Nephron progenitor cell (in vitro differentiated cells): ENCODE results near the gene ZNF813.
"Not testable (repeated sequence)": the region's sequence is repeated elsewhere in the genome, so short reads cannot be mapped to it uniquely, and the experiment has no call there.

Experiments
- DNase-seq: peaks from one replicate; pipeline ENCODE4 v3.0.0; 2021
- H3K27ac Mint-ChIP-seq: 2 replicates; pipeline ENCODE4 v1.8.0; 2021; ENCODE audit warnings: mild to moderate bottlenecking, moderate library complexity, mixed read lengths
- H3K27me3 Mint-ChIP-seq: 2 replicates; pipeline ENCODE4 v1.8.0; 2021; ENCODE audit warnings: mild to moderate bottlenecking, low read depth, mixed read lengths; ENCODE audit not compliant: poor library complexity
- H3K36me3 Mint-ChIP-seq: 2 replicates; pipeline ENCODE4 v1.8.0; 2021; ENCODE audit warnings: low read depth, mixed read lengths
- H3K4me1 Mint-ChIP-seq: 2 replicates; pipeline ENCODE4 v1.8.0; 2021; ENCODE audit warnings: mixed read lengths
- H3K4me3 Mint-ChIP-seq: 2 replicates; pipeline ENCODE4 v1.8.0; 2021; ENCODE audit warnings: mild to moderate bottlenecking, moderate library complexity, mixed read lengths
- H3K9me3 Mint-ChIP-seq: 2 replicates; pipeline ENCODE4 v1.8.0; 2021; ENCODE audit warnings: mild to moderate bottlenecking, moderate library complexity, mixed read lengths
- TF ChIP-seq, protein P1 (sequence below): fragments of 200-600 bp; sonication (generic); IDR thresholded peaks from 2 replicates; pipeline ENCODE4 v1.5.0; 2021; ENCODE audit warnings: antibody characterized with exemption

The ZNF813 gene

DNA sequence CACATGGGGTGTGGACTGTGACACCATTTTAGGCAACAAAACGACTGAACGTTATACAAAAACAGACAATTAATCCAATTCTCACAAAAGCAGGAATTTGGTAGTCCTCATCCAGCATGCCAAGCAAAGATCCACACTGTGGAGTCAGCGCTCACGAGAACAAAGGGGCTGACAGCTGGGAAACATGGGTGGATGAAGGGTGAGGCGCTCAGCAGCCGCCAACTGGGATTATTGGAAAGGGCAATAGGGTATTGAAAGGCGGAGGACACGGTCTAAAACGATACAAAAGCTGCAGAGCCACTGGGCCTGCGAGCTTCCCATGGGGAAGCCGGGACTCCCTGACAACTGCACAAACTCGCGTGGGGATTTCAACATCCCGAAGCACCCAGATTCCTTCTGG lies 4.7 kb upstream of the ZNF813 start:
- H3K4me1 Mint-ChIP-seq = peaks cover 15% of the 10 kb centered on the region
- H3K36me3 Mint-ChIP-seq = peaks cover 38% of the 10 kb centered on the region
- H3K9me3 Mint-ChIP-seq = peaks cover 71% of the 10 kb centered on the region
- TF ChIP-seq, protein P1, sequence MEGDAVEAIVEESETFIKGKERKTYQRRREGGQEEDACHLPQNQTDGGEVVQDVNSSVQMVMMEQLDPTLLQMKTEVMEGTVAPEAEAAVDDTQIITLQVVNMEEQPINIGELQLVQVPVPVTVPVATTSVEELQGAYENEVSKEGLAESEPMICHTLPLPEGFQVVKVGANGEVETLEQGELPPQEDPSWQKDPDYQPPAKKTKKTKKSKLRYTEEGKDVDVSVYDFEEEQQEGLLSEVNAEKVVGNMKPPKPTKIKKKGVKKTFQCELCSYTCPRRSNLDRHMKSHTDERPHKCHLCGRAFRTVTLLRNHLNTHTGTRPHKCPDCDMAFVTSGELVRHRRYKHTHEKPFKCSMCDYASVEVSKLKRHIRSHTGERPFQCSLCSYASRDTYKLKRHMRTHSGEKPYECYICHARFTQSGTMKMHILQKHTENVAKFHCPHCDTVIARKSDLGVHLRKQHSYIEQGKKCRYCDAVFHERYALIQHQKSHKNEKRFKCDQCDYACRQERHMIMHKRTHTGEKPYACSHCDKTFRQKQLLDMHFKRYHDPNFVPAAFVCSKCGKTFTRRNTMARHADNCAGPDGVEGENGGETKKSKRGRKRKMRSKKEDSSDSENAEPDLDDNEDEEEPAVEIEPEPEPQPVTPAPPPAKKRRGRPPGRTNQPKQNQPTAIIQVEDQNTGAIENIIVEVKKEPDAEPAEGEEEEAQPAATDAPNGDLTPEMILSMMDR = no peak
- H3K4me3 Mint-ChIP-seq = no peak overlapping the region
- no peak for DNase-seq
- no peak overlapping the region for H3K27ac Mint-ChIP-seq
- H3K27me3 Mint-ChIP-seq = peaks cover 11% of the 10 kb centered on the region

DNA sequence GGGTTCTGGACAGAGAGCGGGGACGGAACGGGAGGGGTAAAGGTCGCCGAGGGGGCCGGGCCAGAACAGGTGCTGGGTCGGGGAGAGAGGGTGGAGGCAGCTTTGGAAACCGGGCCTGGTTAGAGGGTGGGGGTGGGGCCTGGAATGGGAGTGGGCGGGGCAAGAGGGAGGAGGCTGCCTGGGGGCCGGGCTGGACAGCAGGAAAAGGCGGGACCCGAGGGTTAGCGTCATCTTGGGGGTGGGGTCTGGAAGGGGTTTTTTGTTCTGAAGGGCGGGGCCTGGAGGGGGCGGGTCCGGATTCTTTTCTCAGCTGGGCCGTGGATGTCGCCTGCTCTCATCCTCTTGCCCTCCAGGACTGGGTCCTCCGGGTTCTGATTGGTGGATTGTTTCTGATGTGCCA lies 4.3 kb upstream of the ZNF813 start:
- Mint-ChIP-seq H3K27ac (no peak overlapping the region), H3K9me3 (peaks cover 67% of the 10 kb centered on the region), H3K27me3 (peaks cover 11% of the 10 kb centered on the region), H3K4me1 (peaks cover 18% of the 10 kb centered on the region), H3K4me3 (no peak overlapping the region), H3K36me3 (peaks cover 34% of the 10 kb centered on the region)
- peak; percentile 19 for DNase-seq
- TF ChIP-seq, protein P1 = no peak

DNA sequence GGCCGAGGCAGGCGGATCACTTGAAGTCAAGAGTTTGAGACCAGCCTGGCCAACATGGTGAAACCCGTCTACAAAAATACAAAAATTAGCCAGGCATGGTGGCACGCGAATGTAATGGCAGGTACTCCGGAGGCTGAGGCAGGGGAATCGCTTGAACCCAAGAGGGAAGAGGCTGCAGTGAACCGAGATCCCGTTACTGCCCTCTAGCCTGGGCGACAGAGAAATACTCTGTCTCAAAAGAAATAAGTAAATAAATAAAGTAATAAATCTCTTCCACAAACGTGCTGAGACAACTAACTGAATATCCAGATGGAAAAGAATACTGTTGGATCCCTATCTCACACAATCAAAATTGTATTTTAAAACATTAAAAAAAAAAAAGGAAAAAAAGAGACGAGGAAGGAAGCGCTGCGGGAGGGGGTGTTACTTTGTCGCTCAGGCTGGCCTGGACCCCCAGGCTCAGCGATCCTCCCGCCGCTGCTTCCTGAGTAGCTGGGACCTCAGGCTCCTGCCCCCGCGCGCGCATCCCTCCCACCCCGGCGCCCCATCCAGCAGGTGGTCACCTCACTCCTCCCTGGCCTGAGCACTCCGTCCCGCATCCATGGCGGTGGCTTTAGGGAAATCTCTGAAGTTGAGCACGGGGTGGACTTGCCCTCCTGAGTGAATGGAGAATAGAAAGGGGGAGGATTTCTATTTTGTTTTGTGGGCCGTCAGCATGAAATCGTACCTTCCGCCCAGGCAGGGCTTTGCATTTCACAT lies 628 bp upstream of the ZNF813 start:
- peaks cover 45% of the 10 kb centered on the region for H3K9me3 Mint-ChIP-seq
- peaks cover 42% of the 10 kb centered on the region for H3K4me1 Mint-ChIP-seq
- TF ChIP-seq, protein P1 = no peak
- H3K36me3 Mint-ChIP-seq = peaks cover 33% of the 10 kb centered on the region
- H3K4me3 Mint-ChIP-seq = peak overlapping the region; percentile 98
- no peak overlapping the region for H3K27ac Mint-ChIP-seq
- DNase-seq = peak; percentile 52
- peaks cover 11% of the 10 kb centered on the region for H3K27me3 Mint-ChIP-seq

- DNase-seq, H3K27ac Mint-ChIP-seq, H3K27me3 Mint-ChIP-seq: not testable (repeated sequence)
- Mint-ChIP-seq H3K9me3 (peaks cover 36% of the 10 kb centered on the region), H3K4me1 (peaks cover 42% of the 10 kb centered on the region), H3K36me3 (peaks cover 42% of the 10 kb centered on the region), H3K4me3 (peak overlapping the region; percentile 98)
Observed at GRCh38 chr19:53468628-53469027, 1.1 kb downstream of the ZNF813 start.

DNA sequence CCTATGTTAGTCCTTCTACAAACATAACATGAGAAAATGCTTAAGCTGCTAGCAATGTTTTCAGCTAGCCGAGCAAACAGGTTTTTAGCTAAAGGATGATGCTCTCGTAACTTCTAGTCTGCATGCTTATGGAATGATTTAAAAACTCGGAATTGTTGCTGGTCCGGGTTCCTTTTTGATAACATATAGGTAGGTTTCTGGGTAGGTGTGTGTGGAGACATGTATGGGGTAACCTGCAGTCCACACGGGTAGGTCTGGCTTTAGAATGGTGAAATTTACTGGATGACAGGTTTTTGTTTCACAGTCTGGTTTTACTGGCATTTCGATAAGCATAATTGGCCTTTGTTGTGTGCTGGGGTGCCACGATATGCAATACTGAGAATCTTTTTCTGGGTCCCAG lies 4.4 kb downstream of the ZNF813 start:
- TF ChIP-seq, protein P1 = no peak
- no peak for DNase-seq
- no peak overlapping the region for H3K27ac Mint-ChIP-seq
- peaks cover 68% of the 10 kb centered on the region for H3K36me3 Mint-ChIP-seq
- H3K4me3 Mint-ChIP-seq = no peak overlapping the region
- peaks cover 31% of the 10 kb centered on the region for H3K4me1 Mint-ChIP-seq
- peaks cover 3% of the 10 kb centered on the region for H3K27me3 Mint-ChIP-seq
- H3K9me3 Mint-ChIP-seq = peaks cover 36% of the 10 kb centered on the region

- not testable (repeated sequence) for H3K27ac Mint-ChIP-seq, H3K4me3 Mint-ChIP-seq, H3K4me1 Mint-ChIP-seq, DNase-seq, H3K27me3 Mint-ChIP-seq
- Mint-ChIP-seq H3K9me3 (peaks cover 65% of the 10 kb centered on the region), H3K36me3 (peaks cover 89% of the 10 kb centered on the region)
Observed at GRCh38 chr19:53474832-53475231, 7.3 kb downstream of the ZNF813 start.

DNA sequence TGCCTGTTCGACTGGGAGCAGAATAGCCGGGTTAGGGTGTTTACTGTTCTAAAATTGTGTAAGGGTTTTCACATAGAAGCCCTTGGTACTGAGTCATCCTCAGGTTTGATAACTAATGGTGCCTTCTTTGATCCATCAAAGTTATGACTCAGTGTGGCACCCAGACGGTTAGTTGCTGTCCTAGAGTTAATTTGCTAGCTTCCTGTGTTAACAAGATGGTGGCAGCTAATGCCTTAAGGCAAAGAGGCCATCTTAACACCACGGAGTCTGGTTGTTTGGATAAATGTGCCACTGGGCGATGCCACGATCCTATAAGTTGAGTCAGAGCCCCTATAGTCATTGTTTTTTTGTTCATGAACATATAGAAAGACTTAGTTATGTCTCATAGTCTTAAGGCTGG lies 7.9 kb downstream of the ZNF813 start:
- H3K9me3 Mint-ChIP-seq = peaks cover 71% of the 10 kb centered on the region
- H3K4me1 Mint-ChIP-seq, DNase-seq, H3K4me3 Mint-ChIP-seq, H3K27me3 Mint-ChIP-seq, H3K27ac Mint-ChIP-seq: not testable (repeated sequence)
- peaks cover 94% of the 10 kb centered on the region for H3K36me3 Mint-ChIP-seq

DNA sequence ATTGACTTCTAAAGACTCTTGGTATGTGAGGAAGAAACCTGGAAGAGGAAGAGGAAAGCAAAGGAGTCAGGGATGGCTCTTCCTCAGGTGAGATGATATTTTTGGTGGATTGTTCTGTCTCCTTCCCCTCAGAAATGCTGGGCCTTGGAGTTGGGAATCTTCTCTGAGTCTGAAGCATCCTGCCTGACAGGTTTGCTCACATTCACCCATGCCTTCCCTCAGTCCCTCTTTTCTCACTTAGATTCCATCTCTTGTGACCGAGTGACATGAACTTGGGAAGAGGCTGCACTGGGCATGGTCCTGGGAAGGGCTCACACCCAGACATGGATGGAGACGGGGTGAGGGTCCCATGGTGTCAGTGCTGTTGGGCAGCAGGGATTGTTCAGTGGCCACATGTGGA lies 16.2 kb downstream of the ZNF813 start:
- H3K27me3 Mint-ChIP-seq, H3K27ac Mint-ChIP-seq, H3K4me1 Mint-ChIP-seq, DNase-seq, H3K4me3 Mint-ChIP-seq: not testable (repeated sequence)
- Mint-ChIP-seq H3K9me3 (peaks cover 96% of the 10 kb centered on the region), H3K36me3 (peaks cover 100% of the 10 kb centered on the region)
